HG03342 (cell line): ENCODE data around the gene FANCC.
"Not testable (repeated sequence)": the region's sequence is repeated elsewhere in the genome, so short reads cannot be mapped to it uniquely, and the experiment has no call there.

Experiments used
- ATAC-seq: cut with Tn5 transposase; IDR thresholded peaks from one replicate; pipeline ENCODE4 v1.9.1; 2021; ENCODE audit warnings: mild to moderate bottlenecking, moderate library complexity; ENCODE audit not compliant: unreplicated experiment

The FANCC gene

DNA sequence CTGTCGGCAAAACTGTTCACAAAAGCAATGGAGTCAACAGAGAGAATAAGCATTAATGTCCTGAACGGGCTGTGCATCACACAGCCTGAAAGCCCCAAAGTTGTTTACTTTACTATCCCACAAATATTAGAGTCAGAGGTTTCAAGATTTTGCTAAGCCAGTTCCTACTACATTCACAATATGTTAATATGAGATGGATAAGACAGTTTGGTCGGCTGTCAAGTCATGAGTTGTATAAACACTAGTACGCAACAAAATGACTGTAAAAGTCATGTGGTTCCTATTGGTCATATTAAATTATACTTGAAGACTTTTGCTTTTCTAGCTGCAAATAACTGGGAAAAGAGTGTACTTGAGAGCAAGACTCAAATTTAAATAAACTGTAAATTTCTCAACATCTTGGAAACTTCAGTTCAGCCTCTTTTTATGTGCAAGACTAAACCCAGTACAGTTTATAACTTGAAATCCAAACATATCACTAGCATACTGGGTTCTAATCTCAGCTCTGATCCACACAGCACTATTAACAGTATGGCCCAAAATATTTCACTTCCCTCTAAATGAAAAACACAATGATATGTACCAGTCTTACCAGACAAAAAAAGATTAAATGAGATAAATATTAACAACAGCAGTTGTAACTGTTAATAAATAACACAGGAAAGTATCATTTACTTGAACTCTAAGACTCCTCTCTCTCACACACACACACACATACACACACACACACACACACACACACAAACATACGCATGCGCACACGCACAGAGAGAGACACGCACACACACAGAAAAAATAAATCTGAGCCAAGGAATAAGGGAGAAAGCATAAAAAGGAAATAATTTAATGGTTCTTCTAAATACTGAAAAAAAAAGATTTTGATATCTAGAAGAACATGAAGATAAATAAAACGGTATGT, 33.1 kb downstream of the FANCC start:
- ATAC-seq, result no peak

DNA sequence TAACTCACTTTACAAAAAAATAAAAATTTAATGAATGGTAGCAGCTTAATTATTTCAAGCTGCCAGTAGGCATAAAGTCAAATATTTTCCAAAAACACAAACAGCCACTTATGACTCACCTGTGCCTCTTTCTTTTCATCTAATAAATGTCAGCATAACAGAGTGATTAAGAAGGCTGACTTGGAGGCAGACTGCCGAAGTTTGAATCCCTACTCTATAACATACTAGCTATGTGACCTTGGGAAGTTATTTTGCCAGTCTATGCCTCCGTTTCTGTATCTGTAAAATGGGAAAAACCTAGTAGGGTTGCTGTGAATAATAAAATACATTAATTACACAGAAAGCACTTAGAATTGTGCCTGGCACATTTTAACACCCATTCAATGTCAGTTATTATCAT, 33.8 kb downstream of the FANCC start:
- no peak for ATAC-seq

DNA sequence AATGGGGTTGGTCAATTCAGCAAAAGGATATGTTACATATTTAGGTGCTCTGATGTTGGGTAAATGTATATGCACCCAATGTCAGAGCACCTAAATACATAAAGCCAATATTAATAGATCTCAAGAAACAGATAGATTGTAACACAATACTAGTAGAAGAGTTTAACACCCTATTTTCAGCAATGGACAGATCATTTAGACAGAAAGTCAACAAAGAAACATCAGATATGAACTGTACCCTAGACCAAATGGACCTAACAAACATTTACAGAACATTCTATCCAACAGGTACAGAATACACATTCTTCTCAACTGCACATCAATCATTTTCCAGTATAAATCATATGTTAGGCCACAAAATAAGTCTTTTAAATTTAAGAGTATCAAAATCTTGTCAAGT, 35.2 kb downstream of the FANCC start:
- ATAC-seq, result no peak

DNA sequence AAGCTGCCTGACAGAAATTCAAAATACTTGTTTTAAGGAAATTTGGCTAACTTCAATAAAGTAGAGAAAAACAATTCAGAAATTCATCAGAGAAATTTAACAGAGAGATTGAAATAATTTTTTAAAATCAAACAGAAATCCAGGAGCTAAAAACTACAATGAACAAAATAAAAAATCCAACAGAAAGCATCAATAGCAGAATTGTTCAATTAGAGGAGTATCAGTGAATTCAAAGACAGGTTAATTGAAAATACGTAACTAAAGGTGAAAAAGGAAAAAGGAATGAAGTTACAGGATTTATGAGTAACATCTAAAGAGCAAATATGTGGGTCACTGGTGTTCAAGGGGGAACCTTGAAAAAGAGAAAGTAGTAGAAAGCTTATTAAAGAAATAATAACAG, 36.8 kb downstream of the FANCC start:
- ATAC-seq, result no peak

DNA sequence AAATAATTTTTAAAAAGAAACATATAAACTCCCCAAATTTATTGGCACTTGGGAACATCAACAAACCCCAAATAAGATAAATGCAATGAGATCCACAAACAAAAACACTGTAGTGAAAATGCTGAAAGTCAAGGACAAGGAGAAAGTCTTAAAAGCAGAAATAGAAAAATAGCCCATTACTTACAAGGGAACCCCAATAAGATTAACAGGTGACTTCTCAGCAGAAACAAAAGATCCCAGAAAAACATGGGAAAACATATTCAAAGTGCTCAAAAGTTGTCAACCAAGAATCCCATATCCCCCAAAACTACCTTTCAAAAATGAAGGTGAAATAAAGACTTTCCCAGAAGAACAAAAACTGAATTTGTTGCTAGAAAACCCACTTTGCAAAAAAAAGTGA, 40.0 kb downstream of the FANCC start:
- ATAC-seq, result no peak

DNA sequence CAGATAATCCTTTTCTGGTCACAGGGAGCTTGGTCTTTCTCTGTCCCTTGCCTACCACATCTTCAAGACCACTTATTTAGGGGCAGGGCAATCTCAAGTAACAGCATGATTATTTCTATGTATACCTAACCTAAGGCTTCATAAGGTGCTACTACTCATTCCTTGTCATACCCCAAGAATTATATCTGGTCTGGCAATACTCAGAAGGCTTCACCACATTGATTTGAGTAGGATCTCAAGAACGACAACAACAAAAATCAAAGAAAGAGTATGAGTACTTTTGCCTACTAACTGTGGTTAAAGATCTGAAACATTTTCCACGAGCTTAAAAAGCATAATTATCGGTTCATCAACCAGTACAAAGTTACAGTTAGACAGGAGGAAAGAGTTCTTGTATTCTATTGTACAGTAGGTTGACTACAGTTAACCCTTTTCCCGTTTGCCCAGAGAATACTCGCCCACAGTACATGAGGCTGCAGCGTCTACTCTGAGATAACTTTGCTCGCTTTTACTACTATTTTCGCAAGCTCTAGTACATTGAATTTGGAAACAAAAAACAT, 41.0 kb downstream of the FANCC start:
- no peak for ATAC-seq

DNA sequence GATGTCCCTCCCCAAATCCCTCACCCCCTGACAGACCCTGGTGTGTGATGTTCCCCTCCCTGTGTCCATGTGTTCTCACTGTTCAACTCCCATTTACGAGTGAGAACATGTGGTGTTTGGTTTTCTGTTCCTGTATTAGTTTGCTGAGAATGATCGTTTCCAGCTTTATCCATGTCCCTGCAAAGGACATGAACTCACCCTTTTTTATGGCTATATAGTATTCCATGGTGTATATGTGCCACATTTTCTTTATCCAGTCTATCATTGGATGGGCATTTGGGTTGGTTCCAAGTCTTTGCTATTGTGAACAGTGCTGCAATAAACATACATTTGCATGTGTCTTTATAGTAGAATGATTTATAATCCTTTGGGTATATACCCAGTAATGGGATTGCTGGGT, 43.3 kb downstream of the FANCC start:
- ATAC-seq, result not testable (repeated sequence)

DNA sequence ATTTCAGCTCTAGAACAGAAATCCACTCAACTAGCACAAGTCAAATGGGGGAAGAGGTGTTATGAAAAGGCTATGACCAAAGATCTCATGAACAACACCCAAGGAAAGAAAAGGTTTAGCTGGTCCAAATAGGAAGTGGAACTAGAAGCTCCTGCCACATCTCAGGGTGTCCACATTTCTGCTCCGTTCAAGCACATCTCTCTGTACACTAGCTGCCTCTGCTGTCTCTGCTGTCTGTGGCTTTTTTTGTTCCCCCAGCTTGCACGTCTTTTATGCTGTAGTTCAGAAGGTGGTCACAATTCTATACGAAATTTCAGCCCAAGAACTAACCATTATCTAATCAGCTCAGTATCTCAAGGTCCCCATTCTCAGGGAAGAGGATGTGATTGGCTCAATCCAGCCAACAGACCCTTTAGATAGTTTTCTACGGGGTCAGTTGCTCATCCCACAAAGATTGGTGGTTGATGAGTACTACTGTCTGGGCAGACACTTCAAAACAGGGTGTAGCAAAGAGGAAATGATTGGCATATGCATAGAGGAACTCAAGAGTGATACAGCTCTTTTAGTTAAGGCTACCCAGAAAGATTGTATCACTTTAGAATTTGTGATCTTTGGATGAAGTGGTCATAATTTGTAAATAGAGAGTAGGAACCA, 44.0 kb downstream of the FANCC start:
- no peak for ATAC-seq

DNA sequence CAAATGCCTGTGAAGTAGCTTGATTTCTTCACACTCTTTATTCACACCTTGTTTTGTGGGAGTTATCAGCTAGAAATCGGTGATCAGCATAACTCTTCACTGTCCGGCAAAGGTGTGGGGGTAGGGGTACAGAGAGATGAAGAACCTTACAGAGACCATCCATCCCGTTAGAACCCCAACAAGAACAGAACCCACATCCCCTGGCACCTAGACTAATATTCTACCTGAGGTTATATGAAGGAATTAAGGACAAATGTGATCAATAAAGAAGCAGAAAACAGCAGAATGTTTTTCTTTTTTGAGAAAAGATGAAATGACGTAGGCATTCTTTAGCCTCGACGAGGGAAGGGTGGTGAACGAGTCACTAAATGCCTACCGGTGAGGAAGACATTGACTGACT, 44.7 kb downstream of the FANCC start:
- ATAC-seq, result no peak

DNA sequence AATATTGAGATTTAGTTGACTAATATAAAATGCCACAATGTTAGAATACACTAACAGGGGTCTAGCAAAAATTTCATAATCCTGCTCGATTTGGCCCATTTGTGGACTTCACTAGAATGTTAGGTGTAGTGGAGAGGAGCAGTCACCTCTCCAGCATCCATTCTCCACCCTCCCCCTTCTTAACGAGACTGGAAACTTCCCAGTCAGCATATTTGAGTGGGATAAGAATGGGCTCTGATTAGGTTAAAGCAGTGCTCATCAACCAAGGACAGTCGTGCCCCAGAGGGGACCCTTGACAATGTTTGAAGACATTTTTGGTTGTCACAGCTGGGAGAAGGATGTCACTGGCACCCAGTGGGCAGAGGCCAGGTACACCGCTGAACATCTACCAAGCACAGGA, 46.7 kb downstream of the FANCC start:
- ATAC-seq, result no peak

DNA sequence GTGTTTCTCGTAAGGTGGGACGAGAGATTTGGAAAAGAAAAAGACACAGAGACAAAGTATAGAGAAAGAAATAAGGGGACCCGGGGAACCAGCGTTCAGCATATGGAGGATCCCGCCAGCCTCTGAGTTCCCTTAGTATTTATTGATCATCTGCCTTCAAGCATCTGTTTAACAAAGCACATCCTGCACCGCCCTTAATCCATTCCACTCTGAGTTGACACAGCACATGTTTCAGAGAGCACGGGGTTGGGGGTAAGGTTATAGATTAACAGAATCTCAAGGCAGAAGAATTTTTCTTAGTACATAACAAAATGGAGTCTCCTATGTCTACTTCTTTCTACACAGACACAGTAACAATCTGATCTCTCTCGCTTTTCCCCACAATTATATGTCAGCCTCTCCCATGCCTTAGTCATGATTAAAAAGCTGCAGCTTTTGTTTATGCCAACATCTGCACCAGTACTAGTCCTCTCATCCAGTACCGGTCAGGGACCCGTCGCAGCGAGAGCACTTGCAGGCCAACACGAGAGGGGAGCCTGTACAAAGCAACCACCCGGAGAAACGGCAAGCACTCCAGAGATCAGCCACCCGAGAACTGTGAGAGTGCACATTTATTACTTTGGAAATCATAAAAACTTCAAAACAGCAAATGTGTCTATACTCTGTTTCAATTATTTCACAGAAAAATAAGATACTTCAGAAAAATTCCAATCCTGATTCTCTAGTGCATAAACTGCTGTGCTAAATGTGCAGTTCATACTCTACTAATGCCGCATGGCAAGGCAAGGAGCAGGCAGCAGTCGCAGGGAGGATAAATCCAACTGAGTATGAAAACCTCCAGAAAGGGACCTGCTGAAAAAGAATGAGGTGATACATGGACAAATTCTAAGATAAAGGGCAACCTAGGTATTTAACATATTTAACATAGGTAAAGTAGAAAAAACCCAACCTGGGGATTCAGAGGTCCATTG, 47.4 kb downstream of the FANCC start:
- not testable (repeated sequence) for ATAC-seq

DNA sequence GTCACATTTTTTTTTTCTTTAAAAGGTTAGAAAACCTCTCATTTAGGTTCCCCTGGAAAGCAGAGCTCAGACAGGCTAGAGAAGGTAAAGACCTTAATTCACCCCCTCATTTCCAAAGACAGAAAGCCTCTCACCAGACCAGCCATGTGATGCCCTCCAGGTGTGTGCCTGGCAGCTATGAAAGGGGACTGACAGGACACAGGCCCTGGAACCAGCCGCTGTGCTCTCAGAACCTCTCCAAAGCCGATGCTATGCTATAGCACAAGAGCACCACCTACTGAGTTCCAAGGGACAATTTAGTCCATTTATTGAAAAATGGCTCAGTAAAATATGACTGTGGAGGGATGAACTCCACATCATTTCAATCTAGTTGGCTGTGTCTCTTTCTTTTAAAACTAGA, 48.8 kb downstream of the FANCC start:
- ATAC-seq, result no peak

DNA sequence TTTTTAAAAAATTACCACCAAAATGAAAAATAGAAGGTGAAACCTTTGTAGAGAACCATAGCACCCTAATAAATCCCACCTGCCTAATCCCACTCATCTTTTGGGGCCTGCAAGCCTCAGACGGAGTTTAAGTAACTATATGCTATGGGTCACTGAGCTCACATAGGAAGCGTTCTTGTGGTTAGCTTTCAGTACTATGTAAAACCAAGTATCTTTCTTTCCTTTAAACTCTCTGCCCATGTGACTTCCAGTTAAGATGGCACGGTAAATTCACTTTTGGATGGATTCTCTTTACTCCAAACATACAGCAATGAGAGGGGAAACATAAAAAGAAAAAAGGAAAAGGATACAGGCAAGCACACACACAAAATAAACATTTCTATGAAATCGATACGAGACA, 50.9 kb downstream of the FANCC start:
- peak; percentile 75 for ATAC-seq

DNA sequence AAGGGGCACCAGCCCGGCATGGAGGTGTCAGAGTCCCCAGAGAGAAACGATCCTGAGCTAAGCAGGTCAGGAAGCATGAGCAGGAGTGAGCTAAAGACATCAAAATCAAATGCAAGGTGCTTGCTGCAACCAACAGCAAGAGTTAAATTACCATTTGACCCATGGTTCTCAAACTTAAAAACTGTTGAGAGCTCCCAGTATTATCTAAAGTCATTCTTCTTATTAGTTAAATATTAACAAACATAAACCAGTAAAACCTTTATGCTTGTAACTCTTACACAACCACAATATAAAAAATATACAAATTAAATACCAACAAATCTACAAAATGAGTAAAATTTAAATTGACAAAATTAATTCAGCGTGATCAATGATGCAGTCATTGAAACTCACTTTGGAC, 51.5 kb downstream of the FANCC start:
- no peak for ATAC-seq

DNA sequence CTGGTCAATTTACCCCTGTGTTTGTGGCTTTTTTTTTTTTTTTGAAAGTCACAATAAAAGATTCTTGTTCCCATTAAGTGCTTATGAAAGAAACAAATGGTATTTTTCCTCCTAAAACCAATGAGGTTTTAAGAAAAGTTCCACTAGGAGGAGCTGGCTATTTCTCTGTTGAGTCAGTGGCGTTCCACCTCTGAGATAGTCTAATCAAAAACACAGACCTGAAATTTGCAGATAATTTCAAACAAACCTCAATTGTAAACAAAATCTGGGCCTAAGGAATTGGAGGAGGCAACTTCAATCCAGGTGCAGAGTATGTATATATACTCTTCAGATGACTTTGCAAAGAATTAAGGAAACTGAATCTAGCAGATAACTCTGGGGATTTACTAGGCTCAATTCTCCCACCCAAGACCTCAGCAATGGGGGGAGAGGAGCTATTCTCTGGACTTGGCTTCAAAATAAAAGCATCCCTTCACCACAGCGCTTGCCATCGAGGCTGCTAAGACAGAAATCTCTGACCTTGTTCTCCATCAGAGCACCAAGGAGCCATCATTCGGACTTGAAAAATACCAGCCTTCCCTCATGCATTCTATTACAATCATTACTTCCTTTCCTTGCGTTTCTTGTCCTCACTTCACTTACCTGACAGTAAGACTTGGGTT, 52.4 kb downstream of the FANCC start:
- ATAC-seq, result no peak

DNA sequence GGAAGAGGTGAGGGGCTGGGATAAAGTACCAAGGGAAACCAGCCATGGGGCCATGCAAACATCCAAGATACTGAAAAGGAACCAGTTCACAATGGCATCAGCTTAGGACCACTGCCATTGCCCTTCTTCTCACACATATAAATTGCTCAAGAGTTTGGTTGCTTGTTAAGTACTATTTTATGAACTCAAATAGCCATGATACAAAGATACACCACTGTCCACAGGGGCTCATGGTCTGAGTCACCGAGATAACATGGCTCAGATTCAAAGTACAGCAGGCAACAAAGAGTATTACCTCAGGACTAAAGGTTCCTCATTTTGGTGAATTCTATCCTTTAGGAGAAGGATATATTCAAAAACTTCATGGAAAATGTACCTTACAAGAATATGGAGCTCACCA, 55.6 kb downstream of the FANCC start:
- ATAC-seq, result no peak

DNA sequence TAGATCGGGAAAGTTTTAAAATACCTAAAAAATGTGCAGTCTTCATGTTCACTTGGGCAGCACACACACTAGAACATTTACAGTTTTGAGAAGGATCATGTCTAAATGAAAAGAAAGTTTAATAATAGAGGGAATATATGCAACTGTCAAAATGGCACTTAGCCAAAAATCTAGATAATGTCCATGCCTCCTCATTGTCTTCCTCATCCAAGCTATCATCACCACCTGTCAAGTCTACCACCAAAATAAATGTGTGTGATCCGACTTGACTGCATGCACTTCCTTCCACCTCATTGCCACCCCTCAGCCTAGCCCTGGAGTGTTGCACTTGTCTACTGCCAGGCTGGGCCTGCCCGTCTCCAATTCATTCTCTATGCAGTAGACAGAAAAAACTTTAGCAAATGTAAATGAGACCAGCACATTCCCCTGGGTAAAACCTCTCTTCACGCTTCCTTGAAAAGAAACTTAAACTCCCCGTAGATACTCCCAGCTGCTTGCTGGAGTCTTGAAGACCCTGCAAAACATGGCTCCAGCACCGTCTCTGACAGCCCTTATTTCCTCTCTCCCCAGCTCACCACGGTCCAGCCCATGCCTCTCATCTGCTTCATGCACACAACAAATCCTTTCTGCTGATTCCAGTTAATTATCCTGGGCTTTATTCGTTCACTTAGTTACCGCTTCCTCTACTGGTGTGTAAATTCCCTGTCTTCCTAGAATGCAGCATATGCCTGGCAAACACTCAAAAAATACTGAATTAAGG, 66.9 kb downstream of the FANCC start:
- ATAC-seq, result no peak

DNA sequence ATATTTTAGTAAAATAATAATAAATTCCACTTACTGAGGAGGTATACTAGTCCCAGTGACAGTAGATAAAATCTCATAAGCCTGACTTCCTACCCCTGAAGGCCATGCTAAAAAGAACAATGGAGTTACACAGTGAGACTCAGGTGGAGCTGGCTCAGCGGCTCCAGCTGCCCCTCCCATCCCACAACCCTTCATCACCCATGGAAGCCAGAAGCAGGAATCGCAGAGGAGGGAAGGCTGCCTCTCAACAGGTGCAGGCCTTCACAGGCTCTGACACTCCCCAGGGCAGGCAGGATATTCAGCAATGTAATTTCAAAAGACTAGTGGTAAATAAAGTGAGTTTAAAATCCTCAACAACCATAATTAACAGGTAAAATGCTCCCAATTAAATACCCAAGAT, 67.5 kb downstream of the FANCC start:
- no peak for ATAC-seq

DNA sequence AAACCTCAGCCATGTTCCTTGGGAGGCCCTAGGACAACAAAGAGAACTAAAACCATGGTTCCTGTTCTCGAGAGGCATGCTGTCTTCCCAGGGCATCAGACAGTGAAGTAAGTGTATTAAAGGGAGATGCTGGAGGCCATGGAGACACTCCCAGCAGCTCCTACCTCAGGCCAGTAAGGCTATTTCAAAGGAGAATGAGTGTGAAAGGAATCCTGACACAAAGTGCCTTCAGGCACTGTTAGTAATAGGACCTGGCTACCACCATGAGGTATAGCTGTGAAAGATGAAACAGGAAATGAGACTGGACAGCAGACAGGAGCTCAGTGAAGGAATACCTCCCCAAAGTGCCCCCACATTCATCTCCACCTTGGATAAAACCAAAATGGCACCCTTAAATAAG, 71.0 kb downstream of the FANCC start:
- no peak for ATAC-seq

DNA sequence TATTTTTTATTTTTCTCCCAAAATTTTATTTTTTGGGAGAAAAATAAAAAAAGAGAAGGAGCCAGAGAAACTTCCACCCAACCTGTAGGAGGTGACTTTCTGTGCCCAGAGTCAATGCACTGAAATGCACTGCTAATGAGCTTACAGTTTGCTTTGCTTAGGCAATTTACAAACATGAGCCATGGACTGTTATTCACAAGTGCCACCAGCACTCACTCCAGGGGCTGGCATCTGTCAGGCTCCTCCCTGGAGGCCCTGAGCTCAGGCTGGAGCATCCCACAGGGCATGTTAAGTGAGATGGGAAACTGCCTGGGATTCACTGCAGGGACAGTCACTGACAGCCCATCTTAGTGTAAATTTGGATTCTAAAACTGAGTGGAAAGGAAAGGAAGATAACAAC, 74.9 kb downstream of the FANCC start:
- no peak for ATAC-seq
